D341Med (cell line): ENCODE data around the gene CCDC12.

Experiments used
- DNase-seq: peaks from one replicate; pipeline ENCODE4 v3.0.0; 2012; ENCODE audit warnings: low spot score

The CCDC12 gene

DNA sequence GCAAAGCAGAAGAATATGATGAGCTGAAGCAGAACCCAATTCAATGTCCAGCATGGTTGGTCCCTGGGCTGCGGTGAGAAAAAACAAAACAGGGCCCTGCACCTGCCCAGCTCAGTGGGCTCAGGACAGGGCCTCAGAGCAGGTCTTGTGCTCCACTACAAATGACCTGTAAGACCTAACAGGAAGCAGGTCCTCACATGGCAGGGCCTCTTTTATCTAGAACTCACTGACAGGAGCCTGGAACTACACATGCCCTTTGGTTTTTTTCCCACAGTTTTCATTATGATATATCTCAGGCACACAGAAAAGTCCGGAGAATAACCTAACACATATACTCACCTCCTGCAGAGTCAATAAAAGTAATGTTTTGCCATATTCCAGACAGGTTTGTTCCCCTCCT is 38.4 kb downstream of the CCDC12 start:
- DNase-seq: no peak

GRCh38 chr3:46936733-46937250 is 39.8 kb downstream of the CCDC12 start:
- DNase-seq: no peak

GRCh38 chr3:46935989-46936558 is 40.5 kb downstream of the CCDC12 start:
- no peak for DNase-seq

DNA sequence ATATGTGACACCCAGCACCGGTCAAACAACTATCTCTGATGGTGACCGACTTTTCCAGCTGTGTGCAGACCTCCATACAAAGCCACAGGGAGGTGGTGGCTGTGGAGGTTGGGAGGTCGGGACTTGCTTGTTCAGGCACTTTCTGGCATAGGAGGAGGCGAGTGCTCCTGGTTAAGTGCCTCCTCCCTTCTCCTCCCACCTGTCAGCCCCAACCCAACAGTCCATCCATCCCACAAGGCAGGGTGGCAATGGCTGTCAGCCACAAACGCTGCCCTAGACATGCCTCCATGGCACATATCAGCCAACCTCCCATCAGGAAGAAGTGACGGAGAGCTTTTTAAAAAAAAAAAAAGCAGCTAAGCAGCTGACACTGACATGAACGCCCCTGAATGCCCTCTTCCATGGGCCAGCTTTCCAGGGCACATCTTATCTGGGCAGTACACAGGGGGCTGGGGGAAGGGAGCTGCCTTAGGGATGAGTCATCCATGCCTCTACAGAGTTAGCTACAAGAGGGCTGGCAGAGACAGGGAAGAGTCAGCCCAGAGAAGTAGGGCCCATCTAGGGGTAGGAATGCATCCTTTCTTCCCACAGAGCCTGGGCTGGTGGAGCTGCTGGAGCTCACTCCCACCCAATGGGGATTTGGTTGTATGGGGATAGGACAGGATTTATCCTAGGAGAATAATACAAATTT is 41.2 kb downstream of the CCDC12 start:
- DNase-seq: no peak

- DNase-seq: no peak
These were observed 41.9 kb downstream of the CCDC12 start for GRCh38 chr3:46934498-46935167.

- no peak for DNase-seq
These were observed 42.5 kb downstream of the CCDC12 start for GRCh38 chr3:46934072-46934471.

- no peak for DNase-seq
These were observed 43.3 kb downstream of the CCDC12 start for GRCh38 chr3:46933261-46933660.

DNA sequence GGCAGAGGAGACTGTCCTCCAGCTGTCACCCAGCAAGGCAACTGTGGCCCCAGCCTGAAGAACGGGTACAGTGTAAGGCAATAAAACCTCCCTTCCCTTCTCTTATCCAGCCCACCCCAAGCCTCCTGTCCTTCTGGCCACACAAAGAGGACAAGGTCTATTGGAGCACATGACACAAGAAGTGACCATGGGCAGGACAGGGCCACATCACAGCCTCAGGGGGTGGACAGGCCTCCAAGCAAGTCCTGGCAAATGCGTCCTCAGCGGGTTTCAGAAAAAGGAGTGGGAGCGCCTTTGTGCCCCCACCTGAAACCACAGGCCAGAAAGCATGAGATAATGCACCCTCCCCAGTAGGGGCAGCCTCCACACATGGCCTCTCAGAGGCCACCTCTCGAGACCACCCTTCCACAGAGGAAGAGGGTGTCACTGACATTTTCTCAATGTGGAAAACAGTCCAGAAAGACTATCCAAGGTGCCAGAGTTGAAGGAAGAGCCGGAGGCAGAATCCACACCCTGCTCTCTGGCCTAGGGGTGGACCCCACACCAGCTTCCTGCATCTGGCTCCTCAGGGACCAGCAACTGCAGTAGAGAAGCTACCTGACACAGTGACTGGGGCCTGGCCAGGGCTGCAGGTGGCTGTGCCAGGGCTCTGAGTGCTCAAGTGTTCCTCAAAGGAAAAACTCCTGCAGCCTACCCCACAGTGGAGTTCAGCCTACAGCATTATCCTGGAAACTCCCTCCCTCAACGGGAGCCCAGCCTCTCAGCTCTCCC is 43.9 kb downstream of the CCDC12 start:
- no peak for DNase-seq

DNA sequence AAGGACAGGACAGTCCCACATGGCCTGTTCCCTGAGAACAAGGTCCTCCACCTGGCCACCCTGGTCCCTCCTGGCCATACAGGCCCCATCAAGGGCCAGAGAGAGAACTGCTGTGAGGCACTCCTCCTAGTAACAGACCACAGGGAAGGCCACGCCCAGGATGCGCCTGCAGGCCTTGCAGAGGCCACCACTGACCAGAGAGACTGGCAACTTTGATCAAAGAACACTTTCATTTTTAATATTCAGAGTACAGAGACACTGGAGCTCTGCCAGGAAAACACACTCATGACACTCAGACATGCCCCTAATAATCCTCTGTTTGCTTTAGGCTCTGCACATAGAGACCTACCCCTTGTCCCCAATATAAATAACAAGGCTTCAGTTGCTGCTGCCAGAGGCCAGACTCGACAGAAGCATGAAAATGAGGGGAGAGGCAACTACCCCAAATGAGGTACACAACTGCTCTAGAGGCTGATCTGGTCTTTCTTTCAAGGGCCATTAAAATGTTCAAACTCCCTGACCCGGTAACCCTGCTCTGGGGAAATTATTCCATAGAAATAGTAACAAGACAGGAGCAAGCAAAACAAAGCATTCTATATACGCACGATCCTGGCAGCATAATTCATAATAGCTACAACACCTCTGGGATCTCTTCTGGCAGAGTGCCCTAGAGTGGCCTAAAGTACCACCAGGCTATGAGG is 44.8 kb downstream of the CCDC12 start:
- no peak for DNase-seq

DNA sequence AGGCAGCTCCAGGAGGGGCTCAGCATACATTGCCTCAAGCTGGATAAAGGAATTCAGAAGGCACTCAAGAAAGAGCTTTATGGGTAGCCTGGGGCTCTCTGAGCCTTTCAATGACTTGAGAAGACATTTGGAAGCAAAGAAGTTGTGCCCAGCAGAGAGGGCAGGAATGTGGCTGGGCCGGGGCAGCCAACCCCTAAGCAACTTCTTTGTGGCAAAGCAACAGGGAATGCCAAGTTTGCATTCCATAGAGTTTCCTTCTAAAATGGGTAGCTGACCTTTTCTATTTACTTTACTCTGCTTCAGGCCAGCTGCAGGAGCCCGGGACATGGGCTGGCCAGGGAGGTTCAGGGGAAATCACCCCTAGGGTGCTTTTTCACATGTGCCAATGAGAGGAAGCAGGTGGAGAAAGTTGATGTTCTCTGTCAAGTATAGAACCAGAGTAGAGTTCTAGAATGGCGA is 45.6 kb downstream of the CCDC12 start:
- no peak for DNase-seq

- no peak for DNase-seq
These were observed 46.2 kb downstream of the CCDC12 start for GRCh38 chr3:46930166-46930944.

DNA sequence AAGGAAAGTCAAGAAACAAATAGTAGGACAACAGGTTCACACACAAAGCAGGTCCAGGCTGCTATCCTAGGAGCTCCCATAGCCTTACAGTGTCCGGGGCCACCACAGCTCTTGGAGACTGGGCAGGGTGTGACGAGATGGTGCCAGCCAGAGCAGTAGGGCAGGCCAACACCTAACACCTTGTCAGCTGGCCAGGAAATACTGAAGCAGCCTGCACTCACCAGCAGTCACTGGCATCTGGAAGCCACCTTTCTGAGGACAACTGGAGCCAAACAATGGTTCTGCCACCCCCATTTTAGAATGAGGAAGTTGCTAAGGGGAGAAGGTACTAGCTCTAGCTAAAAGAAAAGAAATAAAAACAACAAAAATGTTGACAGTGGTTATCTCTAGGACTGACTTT is 47.2 kb downstream of the CCDC12 start:
- no peak for DNase-seq

- no peak for DNase-seq
These were observed 48.3 kb downstream of the CCDC12 start for GRCh38 chr3:46928282-46928681.

DNA sequence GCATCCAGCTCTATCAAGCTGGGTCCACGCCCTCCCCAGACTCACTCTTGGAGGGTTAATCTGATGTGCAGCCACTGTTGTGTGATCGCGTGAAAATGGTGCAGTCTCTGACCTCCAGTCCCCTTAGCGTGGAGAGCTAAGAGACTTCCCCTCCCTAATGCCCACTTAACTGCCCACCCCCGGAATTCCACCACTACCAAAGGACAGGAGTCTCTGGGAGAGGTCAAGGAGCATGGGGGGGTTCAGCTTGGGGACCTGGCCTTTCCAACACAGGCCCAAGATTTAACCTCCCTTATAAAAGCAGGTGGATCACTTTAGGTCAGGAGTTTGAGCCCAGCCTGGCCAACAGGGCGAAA is 48.8 kb downstream of the CCDC12 start:
- DNase-seq: no peak

DNA sequence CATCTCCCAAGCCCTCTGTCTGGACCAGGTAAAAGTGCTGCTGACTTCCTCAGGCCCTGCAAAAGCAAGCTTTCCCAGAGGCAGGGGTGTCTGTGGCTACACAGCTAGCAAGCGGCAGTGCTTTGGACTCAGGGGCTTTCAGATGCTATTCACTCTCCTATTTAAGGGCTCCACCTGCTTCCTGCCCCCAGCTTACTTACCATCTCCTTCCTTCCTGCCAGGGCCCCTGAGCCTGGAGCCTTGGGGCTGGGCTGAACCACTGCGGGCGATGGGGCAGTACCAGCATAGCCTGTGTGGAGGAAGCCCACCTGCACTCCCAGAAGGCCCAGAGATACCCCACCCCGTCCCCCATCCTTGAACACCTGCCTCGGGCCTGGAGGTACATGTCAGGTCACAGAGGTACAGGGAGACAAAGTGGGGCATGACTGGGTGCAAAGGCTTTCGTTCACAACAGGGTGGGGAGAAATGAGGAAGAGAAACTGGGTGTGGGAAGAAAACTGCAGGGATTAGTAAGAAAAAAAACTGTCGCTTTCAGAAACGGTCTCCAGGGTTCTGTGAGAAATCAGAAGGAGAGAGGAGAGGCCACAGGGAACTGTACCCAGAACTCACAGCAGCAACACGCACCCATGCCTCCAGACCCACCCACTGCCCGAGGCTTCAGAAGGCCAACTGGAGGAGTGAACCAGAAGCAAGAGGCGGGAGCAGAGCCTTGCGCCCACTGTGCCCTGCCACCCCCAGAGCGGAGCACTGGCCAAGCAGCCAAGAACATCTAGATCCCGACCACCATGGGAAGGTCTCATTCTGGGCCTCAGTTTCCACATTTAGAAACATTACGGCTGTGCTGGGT is 49.5 kb downstream of the CCDC12 start:
- no peak for DNase-seq

DNA sequence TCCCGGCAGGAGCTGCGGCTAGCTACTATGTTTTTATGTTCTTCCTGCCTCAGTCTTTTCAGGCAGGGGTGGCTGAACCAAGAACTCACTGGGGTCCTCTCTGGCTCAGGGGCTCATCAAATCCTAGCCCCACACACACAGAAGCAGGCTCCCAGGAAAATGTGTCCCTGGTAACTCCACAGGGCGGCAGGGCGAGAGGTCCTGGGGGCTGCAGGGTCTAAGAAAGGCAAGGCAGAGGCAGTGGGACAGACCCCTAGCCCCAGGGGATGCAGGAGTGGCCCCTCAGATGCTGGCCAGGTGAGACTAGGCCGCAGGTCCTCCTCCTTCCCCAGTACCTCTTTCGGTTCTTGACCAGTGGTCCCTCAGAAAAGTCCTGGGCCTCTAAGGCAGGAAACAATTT is 50.1 kb downstream of the CCDC12 start:
- DNase-seq: no peak

GRCh38 chr3:46926039-46926438 is 50.5 kb downstream of the CCDC12 start:
- no peak for DNase-seq

DNA sequence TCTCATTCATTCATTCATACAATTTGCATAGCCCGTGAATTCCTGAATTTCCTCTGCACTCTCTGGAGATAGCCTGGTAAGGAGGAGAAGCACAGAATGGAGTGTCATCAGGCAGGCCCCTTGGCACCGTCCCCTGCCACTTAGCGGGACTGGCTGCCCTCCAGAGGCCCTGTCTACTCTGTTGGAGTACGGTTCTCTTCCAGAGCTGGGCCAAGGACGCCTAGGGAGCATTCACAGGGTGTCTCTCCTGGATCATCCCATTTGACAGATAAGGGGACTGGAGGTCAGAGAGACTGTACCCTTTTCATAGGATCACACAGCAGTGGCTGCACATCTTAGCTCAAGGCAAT is 51.0 kb downstream of the CCDC12 start:
- no peak for DNase-seq

DNA sequence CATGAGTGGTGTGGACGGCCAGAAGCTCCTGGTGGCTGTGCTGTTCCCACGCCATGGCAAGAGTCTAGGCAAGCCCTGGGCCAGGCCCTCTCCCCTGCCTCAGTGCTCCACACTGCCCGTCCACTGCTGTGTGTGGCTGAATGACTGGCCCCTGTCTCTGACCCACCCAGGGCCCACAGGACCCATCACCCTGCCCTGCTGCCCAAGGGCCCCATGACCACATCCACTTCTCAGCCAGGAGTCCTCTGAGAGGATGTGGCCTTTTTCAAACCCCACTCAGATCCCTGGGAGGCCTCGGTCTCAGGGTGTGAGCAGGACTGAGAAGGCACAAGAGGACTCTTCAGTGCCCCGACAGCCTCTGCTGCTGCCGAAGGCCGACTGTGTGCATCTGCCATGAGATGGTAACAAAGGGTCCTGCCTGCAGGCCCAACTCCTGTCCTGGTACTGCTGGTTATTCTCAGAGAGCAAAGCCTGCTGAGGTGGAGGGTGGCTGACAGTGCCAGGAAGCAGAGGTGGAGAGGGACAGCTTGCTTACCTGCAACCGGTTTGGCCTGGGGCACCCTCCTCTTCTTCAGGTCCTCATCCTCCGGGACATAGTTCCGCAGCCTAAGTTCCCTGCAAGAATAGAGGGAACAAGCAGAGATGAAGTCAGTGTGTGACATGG is 51.5 kb downstream of the CCDC12 start:
- DNase-seq: no peak
